AG04450 (cell line): ENCODE data around the gene CHRNE. TPM values are rescaled to one million over a fixed set of nuclear protein-coding genes. Genes with fewer than 3 reads are reported as not detected.

Source experiments
- CTCF ChIA-PET: fragments of 300-600, 350-600 bp; formaldehyde crosslinking; extraction: SDS; loops from one replicate; lab custom pipeline; 2022; ENCODE audit warnings: antibody characterized with exemption, inconsistent platforms; lab: Charles Lee
- POLR2A ChIA-PET: fragments of 350-600 bp; formaldehyde crosslinking; extraction: SDS; loops from one replicate; lab custom pipeline; 2021; ENCODE audit warnings: antibody characterized with exemption, inconsistent platforms; lab: Yijun Ruan, JAX
- DNase-seq: peaks from one replicate; pipeline ENCODE4 v3.0.0-alpha.2; 2011; ENCODE audit warnings: low read depth, low spot score
- H3K27ac ChIP-seq: one replicate; pipeline ENCODE4 v1.5.1; 2012; ENCODE audit warnings: low read depth, low read length, control low read depth
- H3K27me3 ChIP-seq: one replicate; pipeline ENCODE4 v1.6.0; 2012; ENCODE audit warnings: low read length; ENCODE audit not compliant: control insufficient read depth, insufficient read depth
- H3K4me3 ChIP-seq: 2 replicates; pipeline ENCODE4 v1.5.1; 2011; ENCODE audit warnings: mild to moderate bottlenecking, low read depth, low read length, control low read depth
- H3K9me3 ChIP-seq: 2 replicates; pipeline ENCODE4 v1.5.1; 2012; ENCODE audit warnings: low read length; ENCODE audit not compliant: control insufficient read depth, insufficient read depth
- CTCF ChIP-seq: IDR thresholded peaks from 2 replicates; pipeline ENCODE4 v1.5.1; 2011; ENCODE audit warnings: low read depth, low read length, control low read depth, inconsistent platforms
- polyA plus RNA-seq: library from polyadenylated mRNA; depleted of rRNA; stranded (reverse); fragments of >200 nt; gene quantifications from 2 replicates; pipeline ENCODE4 v1.2.3, GENCODE V29; 2011

Gene CHRNE
- polyA plus RNA-seq, 1 experiment = 0.19 TPM

- POLR2A ChIA-PET = no interaction called here
These were observed 49.7 kb downstream of the CHRNE start for GRCh38 chr17:4853208-4853671.

GRCh38 chr17:4852567-4853207, 50.2 kb downstream of the CHRNE start:
- Histone ChIP-seq H3K27ac (peak overlapping the region; percentile 31), H3K9me3 (no peaks in the 10 kb centered on the region), H3K27me3 (no peaks in the 10 kb centered on the region), H3K4me3 (no peak overlapping the region)
- ChIA-PET CTCF (no interaction called here), POLR2A (no interaction called here)
- peak; percentile 38 for DNase-seq
- no peak for TF ChIP-seq CTCF

More at GRCh38 chr17:4853208-4853671, 49.7 kb downstream of the CHRNE start:
- CTCF ChIA-PET = no interaction called here
- DNase-seq = no peak
- Histone ChIP-seq H3K27ac (no peak overlapping the region), H3K27me3 (no peaks in the 10 kb centered on the region), H3K4me3 (no peak overlapping the region), H3K9me3 (no peaks in the 10 kb centered on the region)
- no peak for TF ChIP-seq CTCF

GRCh38 chr17:4851084-4851483, 51.8 kb downstream of the CHRNE start:
- Histone ChIP-seq H3K9me3 (no peaks in the 10 kb centered on the region), H3K27me3 (no peaks in the 10 kb centered on the region), H3K4me3 (no peak overlapping the region), H3K27ac (no peak overlapping the region)
- DNase-seq = no peak
- ChIA-PET POLR2A (no interaction called here), CTCF (interaction anchor here (1.2 kb wide), 1 partner anchor 13 kb away, joined by 3 read pairs; no protein-coding TSS in a partner anchor)
- no peak for TF ChIP-seq CTCF

- Histone ChIP-seq H3K9me3 (no peaks in the 10 kb centered on the region), H3K4me3 (no peak overlapping the region), H3K27me3 (no peaks in the 10 kb centered on the region), H3K27ac (no peak overlapping the region)
- no peak for DNase-seq
- ChIA-PET CTCF (interaction anchor here (0.5 kb wide), 1 partner anchor 293 kb away, joined by 3 read pairs; no protein-coding TSS in a partner anchor), POLR2A (interaction anchor here (0.7 kb wide), 1 partner anchor 31 kb away, joined by 3 read pairs; no protein-coding TSS in a partner anchor)
- TF ChIP-seq CTCF = no peak
These were observed 52.7 kb downstream of the CHRNE start for GRCh38 chr17:4850246-4850645.

GRCh38 chr17:4849011-4849536, 53.8 kb downstream of the CHRNE start:
- Histone ChIP-seq H3K27me3 (no peaks in the 10 kb centered on the region), H3K9me3 (no peaks in the 10 kb centered on the region), H3K4me3 (no peak overlapping the region), H3K27ac (no peak overlapping the region)
- ChIA-PET CTCF (no interaction called here), POLR2A (no interaction called here)
- DNase-seq = no peak
- TF ChIP-seq CTCF = no peak
